ENCODE measurements around the gene ATRIP.
A peak's percentile ranks its signal among the peaks of the same experiment; 100 is the strongest.
"Not testable (repeated sequence)": the region's sequence is repeated elsewhere in the genome, so short reads cannot be mapped to it uniquely, and the experiment has no call there.

The ATRIP gene

GRCh38 chr3:48399387-48400172, 47.0 kb upstream of the ATRIP start:
- Histone ChIP-seq H2BK12ac (ENCODE audit: low read length) (no peak overlapping the region), H2BK120ac (ENCODE audit: insufficient read depth, low read length, poor library complexity) (no peak overlapping the region)

GRCh38 chr3:48400824-48401433, 45.6 kb upstream of the ATRIP start:
- Histone ChIP-seq H3K14ac (ENCODE audit: low read length) (no peak overlapping the region), H2AK5ac (ENCODE audit: low read length) (no peak overlapping the region), H3K9me3 (ENCODE audit: insufficient read depth, low read depth, low read length) (no peaks in the 10 kb centered on the region), H3K4me2 (ENCODE audit: low read length) (no peak overlapping the region), H3K4ac (ENCODE audit: low read depth, low read length) (no peak overlapping the region), H3K23ac (ENCODE audit: low read length) (no peak overlapping the region), H3K36me3 (ENCODE audit: control insufficient read depth in 1 of 2, insufficient read depth in 2 of 2, low read length in 2 of 2) (peaks cover 29 to 33% of the 10 kb centered on the region in 2 experiments), H4K91ac (ENCODE audit: low read depth, low read length) (no peak overlapping the region), H3K27me3 (ENCODE audit: insufficient read depth, low read length) (no peaks in the 10 kb centered on the region), H2AFZ (ENCODE audit: insufficient read depth, low read length, poor library complexity) (no peak overlapping the region), H2BK12ac (ENCODE audit: low read length) (no peak overlapping the region), H3K4me1 (ENCODE audit: control insufficient read depth in 1 of 2, insufficient read depth in 2 of 2, low read length in 2 of 2) (no peaks in the 10 kb centered on the region), H4K8ac (ENCODE audit: low read depth, low read length) (no peak overlapping the region), H4K12ac (ENCODE audit: low read depth, low read length) (no peak overlapping the region), H3K4me3 (ENCODE audit: low read depth, low read length) (no peak overlapping the region), H3K9ac (ENCODE audit: low read length) (no peak overlapping the region), H3K18ac (ENCODE audit: low read length) (no peak overlapping the region), H3K79me1 (ENCODE audit: low read length) (no peaks in the 10 kb centered on the region), H2BK120ac (ENCODE audit: insufficient read depth, low read length, poor library complexity) (no peak overlapping the region), H2BK5ac (ENCODE audit: low read depth, low read length, poor library complexity) (no peak overlapping the region), H3K79me2 (ENCODE audit: control insufficient read depth, insufficient read depth, low read length, poor library complexity) (no peaks in the 10 kb centered on the region), H3K27ac (ENCODE audit: low read depth, low read length) (no peak overlapping the region)
- peak; percentile 57 to 90 for DNase-seq
- WGBS (ENCODE audit: extremely low coverage, insufficient coverage, insufficient read length): no CpG with 5 or more reads among the region's 6 CpGs

More at GRCh38 chr3:48399387-48400172, 47.0 kb upstream of the ATRIP start:
- H4K91ac ChIP-seq (ENCODE audit: low read depth, low read length): no peak overlapping the region
- no peaks in the 10 kb centered on the region for H3K4me1 ChIP-seq (ENCODE audit: control insufficient read depth in 1 of 2, insufficient read depth in 2 of 2, low read length in 2 of 2)
- H4K8ac ChIP-seq (ENCODE audit: low read depth, low read length): no peak overlapping the region
- H3K9me3 ChIP-seq (ENCODE audit: insufficient read depth, low read depth, low read length): no peaks in the 10 kb centered on the region
- WGBS (ENCODE audit: extremely low coverage, insufficient coverage, insufficient read length): no CpG with 5 or more reads among the region's 4 CpGs
- no peak overlapping the region for H3K14ac ChIP-seq (ENCODE audit: low read length)
- no peaks in the 10 kb centered on the region for H3K79me1 ChIP-seq (ENCODE audit: low read length)
- H2AFZ ChIP-seq (ENCODE audit: insufficient read depth, low read length, poor library complexity): no peak overlapping the region
- no peak overlapping the region for H3K4me2 ChIP-seq (ENCODE audit: low read length)
- no peak overlapping the region for H2AK5ac ChIP-seq (ENCODE audit: low read length)
- H3K27me3 ChIP-seq (ENCODE audit: insufficient read depth, low read length): no peaks in the 10 kb centered on the region
- DNase-seq: peak; percentile 15 to 25
- H3K23ac ChIP-seq (ENCODE audit: low read length): no peak overlapping the region
- no peak overlapping the region for H3K18ac ChIP-seq (ENCODE audit: low read length)
- no peak overlapping the region for H4K12ac ChIP-seq (ENCODE audit: low read depth, low read length)
- H3K4me3 ChIP-seq (ENCODE audit: low read depth, low read length): no peak overlapping the region
- no peak overlapping the region for H3K27ac ChIP-seq (ENCODE audit: low read depth, low read length)
- H3K36me3 ChIP-seq (ENCODE audit: control insufficient read depth in 1 of 2, insufficient read depth in 2 of 2, low read length in 2 of 2): peaks cover 16 to 19% of the 10 kb centered on the region in 2 experiments
- H2BK5ac ChIP-seq (ENCODE audit: low read depth, low read length, poor library complexity): no peak overlapping the region
- no peak overlapping the region for H3K9ac ChIP-seq (ENCODE audit: low read length)
- H3K4ac ChIP-seq (ENCODE audit: low read depth, low read length): no peak overlapping the region
- H3K79me2 ChIP-seq (ENCODE audit: control insufficient read depth, insufficient read depth, low read length, poor library complexity): no peaks in the 10 kb centered on the region

- H2AK5ac ChIP-seq (ENCODE audit: low read length); H3K14ac ChIP-seq (ENCODE audit: low read length); H3K4ac ChIP-seq (ENCODE audit: low read depth, low read length); H2BK5ac ChIP-seq (ENCODE audit: low read depth, low read length, poor library complexity); H3K18ac ChIP-seq (ENCODE audit: low read length); H3K4me2 ChIP-seq (ENCODE audit: low read length); DNase-seq; H4K8ac ChIP-seq (ENCODE audit: low read depth, low read length); H2AFZ ChIP-seq (ENCODE audit: insufficient read depth, low read length, poor library complexity); H3K79me1 ChIP-seq (ENCODE audit: low read length); H2BK12ac ChIP-seq (ENCODE audit: low read length); H4K91ac ChIP-seq (ENCODE audit: low read depth, low read length); H3K27me3 ChIP-seq (ENCODE audit: insufficient read depth, low read length); H3K27ac ChIP-seq (ENCODE audit: low read depth, low read length); H3K9me3 ChIP-seq (ENCODE audit: insufficient read depth, low read depth, low read length); H2BK120ac ChIP-seq (ENCODE audit: insufficient read depth, low read length, poor library complexity); H3K4me3 ChIP-seq (ENCODE audit: low read depth, low read length); H3K4me1 ChIP-seq (ENCODE audit: control insufficient read depth in 1 of 2, insufficient read depth in 2 of 2, low read length in 2 of 2); H3K23ac ChIP-seq (ENCODE audit: low read length); H3K79me2 ChIP-seq (ENCODE audit: control insufficient read depth, insufficient read depth, low read length, poor library complexity); H4K12ac ChIP-seq (ENCODE audit: low read depth, low read length); H3K9ac ChIP-seq (ENCODE audit: low read length): not testable (repeated sequence)
- peaks cover 34 to 38% of the 10 kb centered on the region in 2 experiments for H3K36me3 ChIP-seq (ENCODE audit: control insufficient read depth in 1 of 2, insufficient read depth in 2 of 2, low read length in 2 of 2)
- no CpG with 5 or more reads among the region's 12 CpGs for WGBS (ENCODE audit: extremely low coverage, insufficient coverage, insufficient read length)
These were observed 45.1 kb upstream of the ATRIP start for GRCh38 chr3:48401434-48401901.

- H4K12ac ChIP-seq (ENCODE audit: low read depth, low read length): no peak overlapping the region
- DNase-seq: peak; percentile 33 to 64
- no peak overlapping the region for H3K27ac ChIP-seq (ENCODE audit: low read depth, low read length)
- no peak overlapping the region for H4K8ac ChIP-seq (ENCODE audit: low read depth, low read length)
- no peaks in the 10 kb centered on the region for H3K79me2 ChIP-seq (ENCODE audit: control insufficient read depth, insufficient read depth, low read length, poor library complexity)
- no peaks in the 10 kb centered on the region for H3K4me1 ChIP-seq (ENCODE audit: control insufficient read depth in 1 of 2, insufficient read depth in 2 of 2, low read length in 2 of 2)
- H3K4me3 ChIP-seq (ENCODE audit: low read depth, low read length): no peak overlapping the region
- H2BK5ac ChIP-seq (ENCODE audit: low read depth, low read length, poor library complexity): no peak overlapping the region
- no peak overlapping the region for H2AFZ ChIP-seq (ENCODE audit: insufficient read depth, low read length, poor library complexity)
- H4K91ac ChIP-seq (ENCODE audit: low read depth, low read length): no peak overlapping the region
- no peak overlapping the region for H3K23ac ChIP-seq (ENCODE audit: low read length)
- H3K4me2 ChIP-seq (ENCODE audit: low read length): no peak overlapping the region
- no peak overlapping the region for H2BK120ac ChIP-seq (ENCODE audit: insufficient read depth, low read length, poor library complexity)
- H3K79me1 ChIP-seq (ENCODE audit: low read length): no peaks in the 10 kb centered on the region
- peaks cover 43 to 46% of the 10 kb centered on the region in 2 experiments for H3K36me3 ChIP-seq (ENCODE audit: control insufficient read depth in 1 of 2, insufficient read depth in 2 of 2, low read length in 2 of 2)
- no peak overlapping the region for H2AK5ac ChIP-seq (ENCODE audit: low read length)
- H3K14ac ChIP-seq (ENCODE audit: low read length): no peak overlapping the region
- no peak overlapping the region for H2BK12ac ChIP-seq (ENCODE audit: low read length)
- H3K27me3 ChIP-seq (ENCODE audit: insufficient read depth, low read length): no peaks in the 10 kb centered on the region
- no peak overlapping the region for H3K4ac ChIP-seq (ENCODE audit: low read depth, low read length)
- H3K9me3 ChIP-seq (ENCODE audit: insufficient read depth, low read depth, low read length): no peaks in the 10 kb centered on the region
- no CpG with 5 or more reads among the region's 8 CpGs for WGBS (ENCODE audit: extremely low coverage, insufficient coverage, insufficient read length)
- no peak overlapping the region for H3K18ac ChIP-seq (ENCODE audit: low read length)
- no peak overlapping the region for H3K9ac ChIP-seq (ENCODE audit: low read length)
These were observed 44.2 kb upstream of the ATRIP start for GRCh38 chr3:48402281-48402732.

Measured in trophoblast cell (in vitro differentiated cells and primary cell).